Left lung (tissue), 10 donors: ENCODE results near the gene TLCD2. TPM values are rescaled to one million over a fixed set of nuclear protein-coding genes. Genes with fewer than 3 reads are reported as not detected.
"Not testable (repeated sequence)": the region's sequence is repeated elsewhere in the genome, so short reads cannot be mapped to it uniquely, and the experiment has no call there.

Experiments used
- ATAC-seq: fragments of 200-7000 bp; cut with Tn5 transposase; one replicate; pipeline ENCODE4 v1.9.1; 2020; ENCODE audit warnings: moderate library complexity
- DNase-seq, 4 donors: peaks; one replicate each; pipeline ENCODE4 v3.0.0-alpha.2; 2013 to 2020
- H3K27ac ChIP-seq, 2 donors: fragments of 200-600 bp; sonication (generic) in 1 of 2; one replicate each; pipeline versions ENCODE4 v1.5.0 to v1.8.0; 2020 to 2021
- H3K27me3 ChIP-seq, 2 donors: fragments of 200-600 bp; sonication (generic) in 1 of 2; one replicate each; pipeline versions ENCODE4 v1.5.0 to v1.8.0; 2020 to 2021
- H3K36me3 ChIP-seq, 2 donors: fragments of 200-600 bp; sonication (generic) in 1 of 2; one replicate each; pipeline versions ENCODE4 v1.5.0 to v1.8.0; 2020 to 2021
- H3K4me1 ChIP-seq, 2 donors: fragments of 200-600 bp; one replicate each; pipeline ENCODE4 v1.8.0; 2021
- H3K4me3 ChIP-seq, 2 donors: fragments of 200-600 bp; sonication (generic) in 1 of 2; one replicate each; pipeline versions ENCODE4 v1.5.0 to v1.8.0; 2020 to 2021; ENCODE audit warnings: mild to moderate bottlenecking in 1 of 2
- H3K9me3 ChIP-seq, 2 donors: fragments of 200-600 bp; sonication (generic) in 1 of 2; one replicate each; pipeline versions ENCODE4 v1.5.0 to v1.8.0; 2020 to 2021
- CTCF ChIP-seq, 2 donors: fragments of 200-600 bp; sonication (generic) in 1 of 2; IDR thresholded peaks; one replicate each; pipeline versions ENCODE4 v1.5.0 to v1.8.0; 2021; ENCODE audit warnings: antibody characterized with exemption in 2 of 2
- intact Hi-C, 2 donors: fragments of 100-400 bp; cut with DNase I; formaldehyde crosslinking; loops; one replicate each; pipeline versions ENCODE4 v1.11.2 to v1.14.2; 2022
- polyA plus RNA-seq, 6 donors: library from polyadenylated mRNA; unstranded; fragments of 120-200 nt; gene quantifications; one replicate each; pipeline ENCODE4 v1.2.1, GENCODE V29; 2013; ENCODE audit not compliant: insufficient read length in 6 of 6
- total RNA-seq, 2 donors: library from RNA; stranded (reverse); fragmentation: NEBNext Ultra II Directional; extraction: Animal tissue kit (Norgen Biotek cat#: 25700); gene quantifications; one replicate each; pipeline ENCODE4 v1.2.1, GENCODE V29; 2021
- donor health status: DM: no; HTN: yes; CAD: no.
- donor health status: DM: no; HTN: no; CAD: no.

TLCD2 gene
- total and polyA plus RNA-seq, 8 donors: 7.3 to 14.4 (median 10.4) TPM

- Histone ChIP-seq H3K4me3 (no peak overlapping the region), H3K27me3 (no peaks in the 10 kb centered on the region), H3K36me3 (no peaks in the 10 kb centered on the region), H3K4me1 (no peaks in the 10 kb centered on the region), H3K9me3 (no peaks in the 10 kb centered on the region), H3K27ac (no peak overlapping the region)
- no peak for TF ChIP-seq CTCF (IDR thresholded peaks at IDR 0.05)
- DNase-seq (no peak), ATAC-seq (no peak)
- intact Hi-C loops: no loop called here
These were observed 16.8 kb downstream of the TLCD2 start for GRCh38 chr17:1693339-1693738.

DNA sequence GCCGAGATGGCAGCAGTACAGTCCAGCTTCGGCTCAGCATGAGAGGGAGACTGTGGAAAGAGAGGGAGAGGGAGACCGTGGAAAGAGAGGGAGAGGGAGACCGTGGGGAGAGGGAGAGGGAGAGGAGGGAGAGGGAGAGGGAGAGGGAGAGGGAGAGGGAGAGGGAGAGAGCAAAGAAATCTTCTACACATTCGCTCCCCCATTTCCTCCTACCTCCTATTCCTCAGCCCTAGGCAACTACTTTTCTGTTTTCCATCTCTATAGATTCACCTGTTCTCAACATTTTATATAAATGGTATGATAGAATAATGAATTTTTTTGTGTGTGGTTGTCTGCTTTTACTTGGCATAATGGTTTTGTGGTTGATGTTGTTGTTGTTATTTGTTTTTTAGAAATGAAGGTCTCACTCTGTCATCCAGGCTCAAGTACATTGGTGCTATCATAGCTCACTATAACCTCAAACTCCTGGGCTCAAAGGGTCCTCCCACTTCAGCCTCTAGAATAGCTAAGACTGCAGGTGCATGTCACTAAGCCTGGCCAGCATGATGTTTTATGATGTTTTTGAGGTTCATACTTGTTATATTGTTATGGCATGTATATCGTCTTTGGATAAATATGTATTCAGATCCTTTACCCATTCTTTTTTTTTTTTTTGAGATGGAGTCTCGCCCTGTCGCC lies 19.5 kb downstream of the TLCD2 start:
- Histone ChIP-seq H3K4me3 (no peak overlapping the region), H3K27me3 (no peaks in the 10 kb centered on the region), H3K36me3 (no peaks in the 10 kb centered on the region), H3K27ac (no peak overlapping the region), H3K9me3 (no peaks in the 10 kb centered on the region), H3K4me1 (no peaks in the 10 kb centered on the region)
- intact Hi-C loops: no loop called here
- ATAC-seq: no peak
- no peak for DNase-seq
- TF ChIP-seq CTCF (IDR thresholded peaks at IDR 0.05): no peak

GRCh38 chr17:1688405-1688804 lies 21.8 kb downstream of the TLCD2 start:
- ATAC-seq, H3K36me3 ChIP-seq, H3K9me3 ChIP-seq, H3K4me3 ChIP-seq, H3K27me3 ChIP-seq, H3K27ac ChIP-seq, DNase-seq, intact Hi-C loops: not testable (repeated sequence)
- peaks cover 5 to 15% of the 10 kb centered on the region in 2 donors for H3K4me1 ChIP-seq

GRCh38 chr17:1686086-1686485 lies 24.1 kb downstream of the TLCD2 start:
- Histone ChIP-seq H3K27ac (no peak overlapping the region), H3K36me3 (peaks cover 0 to 24% of the 10 kb centered on the region in 2 donors), H3K4me1 (peaks cover 5 to 24% of the 10 kb centered on the region in 2 donors), H3K4me3 (no peak overlapping the region), H3K27me3 (no peaks in the 10 kb centered on the region), H3K9me3 (no peaks in the 10 kb centered on the region)
- intact Hi-C loops: no loop called here
- DNase-seq: no peak
- no peak for TF ChIP-seq CTCF (IDR thresholded peaks at IDR 0.05)
- ATAC-seq: no peak

GRCh38 chr17:1684378-1685189 lies 25.6 kb downstream of the TLCD2 start, which contains the start of gene PRPF8:
Gene PRPF8, minus strand, starts transcription at chr17:1684867. Its CDS starts 296 bp downstream, at chr17:1684571.
- intact Hi-C loops: no loop called here
- no peak for TF ChIP-seq CTCF (IDR thresholded peaks at IDR 0.05)

More at GRCh38 chr17:1684378-1685189, 25.6 kb downstream of the TLCD2 start, which contains the start of gene PRPF8:
- DNase-seq (peak; percentile 96 to 98 (median 98)), ATAC-seq (peak; percentile 100)
- Histone ChIP-seq H3K4me3 (peak within 1 kb of the TSS; percentile 96 to 99), H3K4me1 (peaks cover 5 to 24% of the 10 kb centered on the region in 2 donors), H3K27ac (peak within 1 kb of the TSS; percentile 90), H3K36me3 (peaks cover 0 to 39% of the 10 kb centered on the region in 2 donors), H3K27me3 (no peaks in the 10 kb centered on the region), H3K9me3 (no peaks in the 10 kb centered on the region)
